ENCODE results near the gene ABO. TPM values are rescaled to one million over a fixed set of nuclear protein-coding genes. Genes with fewer than 3 reads are reported as not detected.
"Not testable (repeated sequence)": the region's sequence is repeated elsewhere in the genome, so short reads cannot be mapped to it uniquely, and the experiment has no call there.

Gene ABO
- under 1 TPM in 1 of 3 donors, not detected in 2; 0.03 TPM for polyA plus RNA-seq

- peaks cover 0 to 3% (median 0%) of the 10 kb centered on the region in 6 donors for H3K9me3 Mint-ChIP-seq
- no peak within 1 kb of the TSS for H3K4me3 Mint-ChIP-seq
- H3K27ac Mint-ChIP-seq = peak within 1 kb of the TSS in 1 of 6 donors; percentile 22
- no peaks in the 10 kb centered on the region for H3K4me1 Mint-ChIP-seq
- DNase-seq = no peak
- H3K27me3 Mint-ChIP-seq (ENCODE audit: low read depth in 3 of 3) = peaks cover 3 to 11% (median 4%) of the 10 kb centered on the region in 3 donors
- no peaks in the 10 kb centered on the region for H3K36me3 Mint-ChIP-seq
Observed at GRCh38 chr9:133275105-133276000, at the start of gene ABO. Gene ABO (minus strand): TSS chr9:133275201.

- Mint-ChIP-seq H3K4me3 (no peak overlapping the region), H3K4me1 (peaks cover 0 to 8% of the 10 kb centered on the region in 2 donors), H3K27ac (no peak overlapping the region), H3K27me3 (ENCODE audit: low read depth in 3 of 3) (peaks cover 0 to 4% (median 2%) of the 10 kb centered on the region in 3 donors), H3K36me3 (peaks cover 0 to 7% (median 0%) of the 10 kb centered on the region in 3 donors), H3K9me3 (no peaks in the 10 kb centered on the region)
- no peak for DNase-seq
Observed at GRCh38 chr9:133323991-133324703, 49.1 kb upstream of the ABO start.

GRCh38 chr9:133323211-133323610, 48.2 kb upstream of the ABO start:
- H3K36me3 Mint-ChIP-seq = peaks cover 0 to 7% (median 0%) of the 10 kb centered on the region in 3 donors
- no peaks in the 10 kb centered on the region for H3K9me3 Mint-ChIP-seq
- H3K27me3 Mint-ChIP-seq (ENCODE audit: low read depth in 3 of 3) = peaks cover 0 to 4% (median 2%) of the 10 kb centered on the region in 3 donors
- DNase-seq = no peak
- no peak overlapping the region for H3K27ac Mint-ChIP-seq
- no peak overlapping the region for H3K4me3 Mint-ChIP-seq
- no peaks in the 10 kb centered on the region for H3K4me1 Mint-ChIP-seq

GRCh38 chr9:133322701-133323100, 47.7 kb upstream of the ABO start:
- H3K27ac Mint-ChIP-seq = no peak overlapping the region
- H3K9me3 Mint-ChIP-seq = no peaks in the 10 kb centered on the region
- DNase-seq = no peak
- peaks cover 0 to 7% (median 0%) of the 10 kb centered on the region in 3 donors for H3K36me3 Mint-ChIP-seq
- H3K4me1 Mint-ChIP-seq = no peaks in the 10 kb centered on the region
- H3K4me3 Mint-ChIP-seq = no peak overlapping the region
- H3K27me3 Mint-ChIP-seq (ENCODE audit: low read depth in 3 of 3) = peaks cover 0 to 4% (median 2%) of the 10 kb centered on the region in 3 donors

- peaks cover 0 to 4% (median 2%) of the 10 kb centered on the region in 3 donors for H3K27me3 Mint-ChIP-seq (ENCODE audit: low read depth in 3 of 3)
- no peak for DNase-seq
- H3K9me3 Mint-ChIP-seq = no peaks in the 10 kb centered on the region
- H3K4me3 Mint-ChIP-seq = no peak overlapping the region
- H3K27ac Mint-ChIP-seq = no peak overlapping the region
- peaks cover 0 to 7% (median 0%) of the 10 kb centered on the region in 3 donors for H3K36me3 Mint-ChIP-seq
- no peaks in the 10 kb centered on the region for H3K4me1 Mint-ChIP-seq
Observed at GRCh38 chr9:133321411-133321935, 46.5 kb upstream of the ABO start.

GRCh38 chr9:133320421-133320881, 45.5 kb upstream of the ABO start:
- no peak overlapping the region for H3K4me3 Mint-ChIP-seq
- H3K36me3 Mint-ChIP-seq = peaks cover 0 to 3% (median 0%) of the 10 kb centered on the region in 3 donors
- H3K27ac Mint-ChIP-seq = no peak overlapping the region
- no peaks in the 10 kb centered on the region for H3K9me3 Mint-ChIP-seq
- DNase-seq = no peak
- H3K27me3 Mint-ChIP-seq (ENCODE audit: low read depth in 3 of 3) = peaks cover 0 to 6% (median 2%) of the 10 kb centered on the region in 3 donors
- no peaks in the 10 kb centered on the region for H3K4me1 Mint-ChIP-seq

- H3K4me1 Mint-ChIP-seq; H3K36me3 Mint-ChIP-seq; H3K27ac Mint-ChIP-seq; DNase-seq; H3K27me3 Mint-ChIP-seq (ENCODE audit: low read depth in 3 of 3); H3K9me3 Mint-ChIP-seq; H3K4me3 Mint-ChIP-seq: not testable (repeated sequence)
Observed at GRCh38 chr9:133317551-133317950, 42.5 kb upstream of the ABO start.

- H3K9me3 Mint-ChIP-seq = no peaks in the 10 kb centered on the region
Observed at GRCh38 chr9:133315997-133316396, 41.0 kb upstream of the ABO start.

GRCh38 chr9:133309608-133310007, 34.6 kb upstream of the ABO start:
- H3K9me3 Mint-ChIP-seq = no peaks in the 10 kb centered on the region
- no peaks in the 10 kb centered on the region for H3K4me1 Mint-ChIP-seq
- no peaks in the 10 kb centered on the region for H3K36me3 Mint-ChIP-seq
- peaks cover 1 to 4% (median 3%) of the 10 kb centered on the region in 3 donors for H3K27me3 Mint-ChIP-seq (ENCODE audit: low read depth in 3 of 3)
- DNase-seq = no peak
- H3K4me3 Mint-ChIP-seq = no peak overlapping the region
- H3K27ac Mint-ChIP-seq = no peak overlapping the region

More at GRCh38 chr9:133315997-133316396, 41.0 kb upstream of the ABO start:
- Mint-ChIP-seq H3K36me3 (no peaks in the 10 kb centered on the region), H3K4me1 (no peaks in the 10 kb centered on the region), H3K27me3 (ENCODE audit: low read depth in 3 of 3) (peaks cover 0 to 6% (median 2%) of the 10 kb centered on the region in 3 donors), H3K4me3 (no peak overlapping the region), H3K27ac (no peak overlapping the region)
- DNase-seq = no peak

GRCh38 chr9:133307301-133307700, 32.3 kb upstream of the ABO start:
- Mint-ChIP-seq H3K4me3 (no peak overlapping the region), H3K27me3 (ENCODE audit: low read depth in 3 of 3) (peaks cover 1 to 4% (median 3%) of the 10 kb centered on the region in 3 donors), H3K9me3 (no peaks in the 10 kb centered on the region), H3K4me1 (no peaks in the 10 kb centered on the region), H3K36me3 (no peaks in the 10 kb centered on the region), H3K27ac (no peak overlapping the region)
- no peak for DNase-seq

- DNase-seq = no peak
- Mint-ChIP-seq H3K9me3 (no peaks in the 10 kb centered on the region), H3K27ac (no peak overlapping the region), H3K27me3 (ENCODE audit: low read depth in 3 of 3) (peaks cover 1 to 4% (median 3%) of the 10 kb centered on the region in 3 donors), H3K4me3 (no peak overlapping the region), H3K4me1 (no peaks in the 10 kb centered on the region), H3K36me3 (no peaks in the 10 kb centered on the region)
Observed at GRCh38 chr9:133306242-133307204, 31.5 kb upstream of the ABO start.

- no peaks in the 10 kb centered on the region for H3K4me1 Mint-ChIP-seq
- H3K36me3 Mint-ChIP-seq = no peaks in the 10 kb centered on the region
- no peaks in the 10 kb centered on the region for H3K9me3 Mint-ChIP-seq
- DNase-seq = no peak
- no peak overlapping the region for H3K4me3 Mint-ChIP-seq
- H3K27ac Mint-ChIP-seq = no peak overlapping the region
- H3K27me3 Mint-ChIP-seq (ENCODE audit: low read depth in 3 of 3) = peaks cover 1 to 4% (median 3%) of the 10 kb centered on the region in 3 donors
Observed at GRCh38 chr9:133305731-133306130, 30.7 kb upstream of the ABO start.
